ENCODE data around the gene FBXL17.

DNA sequence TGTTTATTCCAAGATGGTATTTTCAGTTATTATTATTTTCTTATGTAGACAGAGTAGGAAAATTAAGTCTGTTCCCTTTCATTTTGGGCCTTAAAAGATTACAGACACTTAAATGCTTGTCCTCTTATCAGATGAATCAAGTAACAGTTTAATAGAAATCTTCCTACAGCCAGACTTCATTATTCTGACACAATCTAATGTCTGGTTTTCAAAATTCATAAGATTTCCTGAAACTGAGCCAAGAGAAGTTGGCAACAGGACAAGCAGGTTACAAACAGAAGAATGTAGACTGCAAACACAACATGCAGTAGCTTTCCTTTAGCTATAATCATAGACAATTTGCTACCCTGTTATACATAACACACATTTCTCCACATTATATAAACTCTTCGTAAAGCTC is 130.5 kb downstream of the FBXL17 start:
- TF ChIP-seq, protein P1, sequence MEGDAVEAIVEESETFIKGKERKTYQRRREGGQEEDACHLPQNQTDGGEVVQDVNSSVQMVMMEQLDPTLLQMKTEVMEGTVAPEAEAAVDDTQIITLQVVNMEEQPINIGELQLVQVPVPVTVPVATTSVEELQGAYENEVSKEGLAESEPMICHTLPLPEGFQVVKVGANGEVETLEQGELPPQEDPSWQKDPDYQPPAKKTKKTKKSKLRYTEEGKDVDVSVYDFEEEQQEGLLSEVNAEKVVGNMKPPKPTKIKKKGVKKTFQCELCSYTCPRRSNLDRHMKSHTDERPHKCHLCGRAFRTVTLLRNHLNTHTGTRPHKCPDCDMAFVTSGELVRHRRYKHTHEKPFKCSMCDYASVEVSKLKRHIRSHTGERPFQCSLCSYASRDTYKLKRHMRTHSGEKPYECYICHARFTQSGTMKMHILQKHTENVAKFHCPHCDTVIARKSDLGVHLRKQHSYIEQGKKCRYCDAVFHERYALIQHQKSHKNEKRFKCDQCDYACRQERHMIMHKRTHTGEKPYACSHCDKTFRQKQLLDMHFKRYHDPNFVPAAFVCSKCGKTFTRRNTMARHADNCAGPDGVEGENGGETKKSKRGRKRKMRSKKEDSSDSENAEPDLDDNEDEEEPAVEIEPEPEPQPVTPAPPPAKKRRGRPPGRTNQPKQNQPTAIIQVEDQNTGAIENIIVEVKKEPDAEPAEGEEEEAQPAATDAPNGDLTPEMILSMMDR (IDR thresholded peaks at IDR 0.05) = no peak
- TF ChIP-seq RELA (CRISPR knock-in tag; IDR thresholded peaks at IDR 0.05; ENCODE audit: borderline replicate concordance) (no peak), TEAD4 (CRISPR knock-in tag; IDR thresholded peaks at IDR 0.05) (no peak), ETV6 (CRISPR knock-in tag; IDR thresholded peaks at IDR 0.05) (no peak), NR3C1 (CRISPR knock-in tag; conservative IDR thresholded peaks at IDR 0.05; ENCODE audit: low read depth) (no peak), FOXP1 (CRISPR knock-in tag; IDR thresholded peaks at IDR 0.05; ENCODE audit: borderline replicate concordance) (no peak)
- TF ChIP-seq, protein P2, sequence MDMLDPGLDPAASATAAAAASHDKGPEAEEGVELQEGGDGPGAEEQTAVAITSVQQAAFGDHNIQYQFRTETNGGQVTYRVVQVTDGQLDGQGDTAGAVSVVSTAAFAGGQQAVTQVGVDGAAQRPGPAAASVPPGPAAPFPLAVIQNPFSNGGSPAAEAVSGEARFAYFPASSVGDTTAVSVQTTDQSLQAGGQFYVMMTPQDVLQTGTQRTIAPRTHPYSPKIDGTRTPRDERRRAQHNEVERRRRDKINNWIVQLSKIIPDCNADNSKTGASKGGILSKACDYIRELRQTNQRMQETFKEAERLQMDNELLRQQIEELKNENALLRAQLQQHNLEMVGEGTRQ (CRISPR knock-in tag; IDR thresholded peaks at IDR 0.05) = no peak
- TF ChIP-seq, protein P3, sequence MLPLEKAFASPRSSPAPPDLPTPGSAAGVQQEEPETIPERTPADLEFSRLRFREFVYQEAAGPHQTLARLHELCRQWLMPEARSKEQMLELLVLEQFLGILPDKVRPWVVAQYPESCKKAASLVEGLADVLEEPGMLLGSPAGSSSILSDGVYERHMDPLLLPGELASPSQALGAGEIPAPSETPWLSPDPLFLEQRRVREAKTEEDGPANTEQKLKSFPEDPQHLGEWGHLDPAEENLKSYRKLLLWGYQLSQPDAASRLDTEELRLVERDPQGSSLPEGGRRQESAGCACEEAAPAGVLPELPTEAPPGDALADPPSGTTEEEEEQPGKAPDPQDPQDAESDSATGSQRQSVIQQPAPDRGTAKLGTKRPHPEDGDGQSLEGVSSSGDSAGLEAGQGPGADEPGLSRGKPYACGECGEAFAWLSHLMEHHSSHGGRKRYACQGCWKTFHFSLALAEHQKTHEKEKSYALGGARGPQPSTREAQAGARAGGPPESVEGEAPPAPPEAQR (CRISPR knock-in tag; IDR thresholded peaks at IDR 0.05) = no peak
- TF ChIP-seq, protein P4, sequence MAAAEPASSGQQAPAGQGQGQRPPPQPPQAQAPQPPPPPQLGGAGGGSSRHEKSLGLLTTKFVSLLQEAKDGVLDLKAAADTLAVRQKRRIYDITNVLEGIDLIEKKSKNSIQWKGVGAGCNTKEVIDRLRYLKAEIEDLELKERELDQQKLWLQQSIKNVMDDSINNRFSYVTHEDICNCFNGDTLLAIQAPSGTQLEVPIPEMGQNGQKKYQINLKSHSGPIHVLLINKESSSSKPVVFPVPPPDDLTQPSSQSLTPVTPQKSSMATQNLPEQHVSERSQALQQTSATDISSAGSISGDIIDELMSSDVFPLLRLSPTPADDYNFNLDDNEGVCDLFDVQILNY (CRISPR knock-in tag; IDR thresholded peaks at IDR 0.05) = no peak
- TF ChIP-seq, protein P5, sequence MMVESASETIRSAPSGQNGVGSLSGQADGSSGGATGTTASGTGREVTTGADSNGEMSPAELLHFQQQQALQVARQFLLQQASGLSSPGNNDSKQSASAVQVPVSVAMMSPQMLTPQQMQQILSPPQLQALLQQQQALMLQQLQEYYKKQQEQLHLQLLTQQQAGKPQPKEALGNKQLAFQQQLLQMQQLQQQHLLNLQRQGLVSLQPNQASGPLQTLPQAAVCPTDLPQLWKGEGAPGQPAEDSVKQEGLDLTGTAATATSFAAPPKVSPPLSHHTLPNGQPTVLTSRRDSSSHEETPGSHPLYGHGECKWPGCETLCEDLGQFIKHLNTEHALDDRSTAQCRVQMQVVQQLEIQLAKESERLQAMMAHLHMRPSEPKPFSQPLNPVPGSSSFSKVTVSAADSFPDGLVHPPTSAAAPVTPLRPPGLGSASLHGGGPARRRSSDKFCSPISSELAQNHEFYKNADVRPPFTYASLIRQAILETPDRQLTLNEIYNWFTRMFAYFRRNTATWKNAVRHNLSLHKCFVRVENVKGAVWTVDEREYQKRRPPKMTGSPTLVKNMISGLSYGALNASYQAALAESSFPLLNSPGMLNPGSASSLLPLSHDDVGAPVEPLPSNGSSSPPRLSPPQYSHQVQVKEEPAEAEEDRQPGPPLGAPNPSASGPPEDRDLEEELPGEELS (CRISPR knock-in tag; IDR thresholded peaks at IDR 0.05) = no peak
- TF ChIP-seq, protein P6, sequence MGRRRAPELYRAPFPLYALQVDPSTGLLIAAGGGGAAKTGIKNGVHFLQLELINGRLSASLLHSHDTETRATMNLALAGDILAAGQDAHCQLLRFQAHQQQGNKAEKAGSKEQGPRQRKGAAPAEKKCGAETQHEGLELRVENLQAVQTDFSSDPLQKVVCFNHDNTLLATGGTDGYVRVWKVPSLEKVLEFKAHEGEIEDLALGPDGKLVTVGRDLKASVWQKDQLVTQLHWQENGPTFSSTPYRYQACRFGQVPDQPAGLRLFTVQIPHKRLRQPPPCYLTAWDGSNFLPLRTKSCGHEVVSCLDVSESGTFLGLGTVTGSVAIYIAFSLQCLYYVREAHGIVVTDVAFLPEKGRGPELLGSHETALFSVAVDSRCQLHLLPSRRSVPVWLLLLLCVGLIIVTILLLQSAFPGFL (CRISPR knock-in tag; IDR thresholded peaks at IDR 0.05; ENCODE audit: borderline replicate concordance) = no peak

All from WTC11 (cell line).